LHCN-M2 (cell line): ENCODE measurements around the gene SARM1. TPM values are rescaled to one million over a fixed set of nuclear protein-coding genes. Genes with fewer than 3 reads are reported as not detected.
"Not testable (repeated sequence)": the region's sequence is repeated elsewhere in the genome, so short reads cannot be mapped to it uniquely, and the experiment has no call there.

Experiments
- DNase-seq: peaks from one replicate; pipeline ENCODE4 v3.0.0-alpha.2; 2012; ENCODE audit warnings: low read depth
- total RNA-seq: library from RNA; depleted of rRNA; stranded (reverse); fragments of >200 nt; gene quantifications from 2 replicates; pipeline ENCODE4 v1.2.3, GENCODE V29; 2014; rRNA removed

SARM1 gene
- total RNA-seq, 1 experiment from 2014 or later = 18.5 TPM

- DNase-seq = peak; percentile 52
Measured at GRCh38 chr17:28416703-28417311, 45.3 kb downstream of the SARM1 start.

- no peak for DNase-seq
Measured at GRCh38 chr17:28421787-28422305, 50.4 kb downstream of the SARM1 start.

- DNase-seq = no peak
Measured at GRCh38 chr17:28425206-28425605, 53.7 kb downstream of the SARM1 start.

- no peak for DNase-seq
Measured at GRCh38 chr17:28426081-28426519, 54.6 kb downstream of the SARM1 start.

GRCh38 chr17:28427371-28427770 lies 55.9 kb downstream of the SARM1 start:
- no peak for DNase-seq

GRCh38 chr17:28427982-28428381 lies 56.5 kb downstream of the SARM1 start:
- DNase-seq = not testable (repeated sequence)

GRCh38 chr17:28433721-28434120 lies 62.2 kb downstream of the SARM1 start:
- no peak for DNase-seq

- DNase-seq = not testable (repeated sequence)
Measured at GRCh38 chr17:28434326-28434725, 62.8 kb downstream of the SARM1 start.

GRCh38 chr17:28443901-28444638 lies 72.6 kb downstream of the SARM1 start:
- no peak for DNase-seq

GRCh38 chr17:28446716-28447395 lies 75.4 kb downstream of the SARM1 start:
- DNase-seq = no peak

- no peak for DNase-seq
Measured at GRCh38 chr17:28447396-28447760, 75.9 kb downstream of the SARM1 start.

- DNase-seq = no peak
Measured at GRCh38 chr17:28449859-28450258, 78.4 kb downstream of the SARM1 start.

Other genes with a start within 250 kb of the SARM1 start
- 24.9 and 27.2 TPM in 2 replicates for gene TMEM97, start 52.5 kb upstream of the SARM1 start, total RNA-seq
- gene IFT20, start 36.2 kb upstream of the SARM1 start, total RNA-seq = 26.5 and 27.3 TPM in 2 replicates
- 18.0 and 19.7 TPM in 2 replicates for gene TNFAIP1, start 35.9 kb upstream of the SARM1 start, total RNA-seq
- gene POLDIP2, start 14.2 kb upstream of the SARM1 start, total RNA-seq = 121 and 127 TPM in 2 replicates
- gene SEBOX, start 6.5 kb upstream of the SARM1 start, total RNA-seq = not detected in 2 replicates
- gene VTN, start 1.4 kb upstream of the SARM1 start, total RNA-seq = 0.40 TPM in 1 of 2 replicates, not detected in the other
- 1.0 and 1.2 TPM in 2 replicates for gene SLC46A1, start 34.5 kb downstream of the SARM1 start, total RNA-seq
- not detected in 2 replicates for gene SLC13A2, start 102.0 kb downstream of the SARM1 start, total RNA-seq
- gene FOXN1, start 134.7 kb downstream of the SARM1 start, total RNA-seq = not detected in 2 replicates
- 44.3 and 47.6 TPM in 2 replicates for gene UNC119, start 180.9 kb downstream of the SARM1 start, total RNA-seq
- 45.2 and 65.0 TPM in 2 replicates for gene PIGS, start 199.8 kb downstream of the SARM1 start, total RNA-seq
- 38.5 and 47.4 TPM in 2 replicates for gene ALDOC, start 205.2 kb downstream of the SARM1 start, total RNA-seq
- gene SPAG5, start 227.3 kb downstream of the SARM1 start, total RNA-seq = 89.8 and 106 TPM in 2 replicates
- 3.5 and 6.1 TPM in 2 replicates for gene RSKR, start 242.5 kb downstream of the SARM1 start, total RNA-seq